K562 (cell line): ENCODE results near the gene CACNA1C. TPM values are rescaled to one million over a fixed set of nuclear protein-coding genes. Genes with fewer than 3 reads are reported as not detected.

Experiments
- ATAC-seq: fragments of 200-7000 bp; cut with Tn5 transposase; 3 replicates; pipeline ENCODE4 v1.9.1; 2020; ENCODE audit warnings: moderate library complexity
- BruUV-seq: library from RNA; stranded (reverse); fragments of 400-500 nt; replicated peaks from 2 replicates; lab custom pipeline; 2021; lab: Mats Ljungman, UMichigan
- CTCF ChIA-PET: fragments of 300-600 bp; formaldehyde crosslinking; extraction: SDS; loops from one replicate; lab custom pipeline; 2021; ENCODE audit warnings: low intra/inter-chr PET ratio; lab: Yijun Ruan, JAX
- POLR2A ChIA-PET: fragments of 300-600, 350-650 bp; sonication (Branson Sonifier 250); formaldehyde crosslinking; extraction: SDS; loops from one replicate; lab custom pipeline; 2021; ENCODE audit warnings: antibody characterized with exemption, inconsistent platforms; lab: Yijun Ruan, JAX
- DNase-seq, 4 experiments: peaks; one replicate each; pipeline versions ENCODE4 v3.0.0 to v3.0.0-alpha.2; 2011 to 2018; ENCODE audit warnings: low spot score in 3 of 4, mixed read lengths in 3 of 4; ENCODE audit errors: extremely low read depth in 1 of 4
- FAIRE-seq: peaks from 2 replicates; lab custom pipeline; 2011; peaks lifted over from hg19 to GRCh38; lab: Jason Lieb, UNC
- H2AFZ ChIP-seq: 2 replicates; pipeline ENCODE4 v1.6.0; 2011; ENCODE audit warnings: low read depth, low read length, control low read depth, inconsistent platforms
- H3K27ac ChIP-seq: fragments of 200-600 bp; 3 replicates; pipeline ENCODE4 v1.8.0; 2011; ENCODE audit warnings: low read depth, mild to moderate bottlenecking, control low read depth, inconsistent platforms, low read length, moderate library complexity, mixed read lengths; ENCODE audit errors: extremely low read depth
- H3K27me3 ChIP-seq, 2 experiments: fragments of 300-600 bp in 1 of 2; 2 replicates in 1 of 2; 3 replicates in 1 of 2; pipeline versions ENCODE4 v1.6.0 to v1.8.0; 2011; ENCODE audit warnings: inconsistent platforms in 2 of 2, low read length in 2 of 2, mild to moderate bottlenecking in 1 of 2, mixed read lengths in 1 of 2, moderate library complexity in 1 of 2; ENCODE audit not compliant: control insufficient read depth in 2 of 2, insufficient read depth in 2 of 2
- H3K36me3 ChIP-seq: fragments of 300-600 bp; 3 replicates; pipeline ENCODE4 v1.8.0; 2011; ENCODE audit warnings: mild to moderate bottlenecking, low read length, inconsistent platforms; ENCODE audit not compliant: control insufficient read depth, insufficient read depth
- H3K4me1 ChIP-seq, 2 experiments: fragments of 200-600 bp in 1 of 2; replicated peaks in 1 of 2; 2 replicates in 1 of 2; 3 replicates in 1 of 2; pipeline versions ENCODE4 v1.5.1 to v1.8.0; 2011; ENCODE audit warnings: inconsistent platforms in 2 of 2, low read length in 2 of 2, mild to moderate bottlenecking in 1 of 2, mixed read lengths in 1 of 2, moderate library complexity in 1 of 2; ENCODE audit not compliant: control insufficient read depth in 2 of 2, insufficient read depth in 2 of 2
- H3K4me2 ChIP-seq: 2 replicates; pipeline ENCODE4 v1.6.1; 2011; ENCODE audit warnings: low read length, control low read depth, inconsistent platforms, mixed read lengths; ENCODE audit not compliant: insufficient read depth
- H3K4me3 ChIP-seq: fragments of 200-600 bp; sonication (generic), shearing (Covaris generic); 2 replicates; pipeline ENCODE4 v1.5.1; 2016; ENCODE audit warnings: control low read depth, inconsistent platforms
- H3K79me2 ChIP-seq: fragments of 200-600 bp; 3 replicates; pipeline ENCODE4 v1.8.0; 2011; ENCODE audit warnings: low read length, inconsistent platforms; ENCODE audit not compliant: control insufficient read depth, insufficient read depth
- H3K9ac ChIP-seq, 2 experiments: 2 replicates each; pipeline versions ENCODE4 v1.6.0 to v1.6.1; 2011; ENCODE audit warnings: low read depth in 2 of 2, low read length in 2 of 2, control low read depth in 1 of 2, inconsistent platforms in 1 of 2, mild to moderate bottlenecking in 1 of 2, mixed read lengths in 1 of 2; ENCODE audit not compliant: insufficient read depth in 1 of 2
- H3K9me1 ChIP-seq: one replicate; pipeline ENCODE4 v1.6.0; 2011; ENCODE audit warnings: inconsistent platforms, mild to moderate bottlenecking, low read length, moderate library complexity; ENCODE audit not compliant: control insufficient read depth, insufficient read depth
- H3K9me3 ChIP-seq: replicated peaks from 2 replicates; pipeline ENCODE4 v1.5.1; 2011; ENCODE audit warnings: low read depth, low read length, inconsistent platforms; ENCODE audit not compliant: control insufficient read depth, insufficient read depth
- H4K20me1 ChIP-seq: replicated peaks from 2 replicates; pipeline ENCODE4 v1.6.1; 2011; ENCODE audit warnings: low read length, inconsistent platforms, mixed read lengths; ENCODE audit not compliant: control insufficient read depth, insufficient read depth
- IRF2 ChIP-seq: sonication (generic); formaldehyde crosslinking; IDR thresholded peaks from 2 replicates; pipeline ENCODE4 v1.8.1; 2022; ENCODE audit warnings: mild to moderate bottlenecking, missing genetic modification reagents
- KLF13 ChIP-seq: fragments of 450-650 bp; IDR thresholded peaks from 2 replicates; pipeline ENCODE4 v1.6.1; 2016; ENCODE audit warnings: missing genetic modification characterization, low read depth, mild to moderate bottlenecking, missing compliant biosample characterization, moderate library complexity, borderline replicate concordance
- MITF ChIP-seq: IDR thresholded peaks from 2 replicates; pipeline ENCODE4 v1.6.1; 2014; ENCODE audit warnings: antibody characterized with exemption
- MYC ChIP-seq, 2 experiments: fragments of 250-450 bp in 1 of 2; sonication (Bioruptor Pico) in 1 of 2; IDR thresholded peaks; 2 replicates each; pipeline versions ENCODE4 v1.5.1 to v1.6.1; 2012 to 2021; ENCODE audit warnings: low read depth in 2 of 2, borderline replicate concordance in 1 of 2, improper control_type of control experiment in 1 of 2, low read length in 1 of 2, mild to moderate bottlenecking in 1 of 2, moderate library complexity in 1 of 2
- ZKSCAN3 ChIP-seq: fragments of 250-450 bp; sonication (Bioruptor Pico); IDR thresholded peaks from 2 replicates; pipeline ENCODE4 v1.4.0; 2020
- ZNF518B ChIP-seq: fragments of 250-450 bp; sonication (Bioruptor Pico); IDR thresholded peaks from 2 replicates; pipeline ENCODE4 v1.5.0; 2021; ENCODE audit warnings: mild to moderate bottlenecking, moderate library complexity
- WGBS: fragments of 100-300 bp; shearing (Covaris generic); methylation state at CpG from one replicate; pipeline ENCODE4 v1.1.6; 2016; ENCODE audit warnings: low coverage, mixed read lengths; ENCODE audit not compliant: insufficient coverage; ENCODE audit errors: missing lambda C conversion rate; 5-methylcytosine and 5-hydroxymethylcytosine counted together
- in situ Hi-C: fragments of 300-500 bp; cut with MboI; formaldehyde crosslinking; loops from 4 replicates; pipeline ENCODE4 v1.15.0; 2018; ENCODE audit warnings: inconsistent platforms, mixed read lengths
- intact Hi-C: fragments of 100-400 bp; cut with micrococcal nuclease; formaldehyde crosslinking; loops from 2 replicates; pipeline ENCODE4 v1.14.2; 2022
- polyA plus RNA-seq, 8 experiments: library from polyadenylated mRNA; depleted of rRNA in 4 of 8; stranded (reverse) in 5 of 8; unstranded in 3 of 8; fragments of >200 nt; fragmentation: Nextera tagmentation in 2 of 8; fragmentation: Illumina TruSeq in 1 of 8; extraction: Ambion mirVana in 2 of 8; extraction: Trizol in 1 of 8; gene quantifications; 2 replicates each; pipeline versions ENCODE4 v1.2.1 to v1.2.3, GENCODE V29; 2011 to 2014; ENCODE audit warnings: inconsistent platforms in 1 of 8, missing spikeins in 1 of 8
- total RNA-seq, 7 experiments: library from RNA; depleted of rRNA in 6 of 7; stranded (reverse); fragments of >200 nt in 6 of 7; fragmentation: Illumina TruSeq in 2 of 7; extraction: Trizol in 2 of 7; gene quantifications; 2 replicates each; pipeline versions ENCODE4 v1.2.1 to v1.2.3, GENCODE V29; 2011 to 2021; ENCODE audit warnings: low replicate concordance in 1 of 7

The CACNA1C gene
- total and polyA plus RNA-seq, 9 of the 15 experiments (the other 6 are each of a cell fraction or from before 2014, with no cell fraction given), result not detected

DNA sequence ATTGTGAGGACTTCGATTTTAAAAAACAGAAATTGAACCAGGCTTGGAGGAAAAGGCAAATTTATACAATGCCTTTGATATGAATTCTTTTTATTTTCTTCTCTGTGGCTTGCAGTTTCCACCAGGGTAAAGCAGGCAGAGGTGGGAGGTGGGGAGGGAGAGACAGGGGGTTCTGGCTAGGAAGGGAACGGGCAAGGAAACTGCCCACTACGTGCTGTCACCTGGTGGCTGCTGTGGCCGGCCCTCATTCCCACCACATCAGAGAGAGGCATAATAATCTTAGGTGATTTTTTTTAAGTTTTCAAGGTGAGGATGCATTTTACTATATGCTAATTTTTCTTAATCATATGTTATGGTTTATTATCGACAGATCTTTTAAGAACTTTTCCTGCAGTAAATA is 145.8 kb downstream of the CACNA1C start (continued):
- TF ChIP-seq ZNF518B (CRISPR knock-in tag) (no peak), MITF (no peak), IRF2 (CRISPR knock-in tag) (no peak), KLF13 (tag) (no peak)
- TF ChIP-seq, all 486 proteins: peak for 0

- 0% methylated on average over 3 of the region's 7 CpGs for WGBS
- POLR2A ChIA-PET, result no interaction called here
- intact Hi-C loops, result no loop called here
- Histone ChIP-seq H3K4me2 (no peak overlapping the region), H3K9me1 (no peaks in the 10 kb centered on the region), H2AFZ (no peak overlapping the region), H3K9me3 (no peaks in the 10 kb centered on the region), H3K27me3 (peaks cover 0 to 10% of the 10 kb centered on the region in 2 experiments; a peak in 2 of 5 replicates), H3K4me3 (no peak overlapping the region), H3K9ac (no peak overlapping the region), H3K4me1 (no peaks in the 10 kb centered on the region), H4K20me1 (no peaks in the 10 kb centered on the region), H3K27ac (no peak overlapping the region), H3K79me2 (no peaks in the 10 kb centered on the region), H3K36me3 (no peaks in the 10 kb centered on the region)
- no peak for TF ChIP-seq ZKSCAN3 (CRISPR knock-in tag)
- TF ChIP-seq MYC (IDR thresholded peaks at IDR 0.05; ENCODE audit: low read depth, low read length), result no peak
- TF ChIP-seq MYC (CRISPR knock-in tag; IDR thresholded peaks at IDR 0.05; ENCODE audit: borderline replicate concordance, low read depth), result no peak
- in situ Hi-C loops, result no loop called here
- CTCF ChIA-PET, result no interaction called here
- no TSS peak for BruUV-seq
- no peak for FAIRE-seq
- no peak for DNase-seq
- no peak for ATAC-seq
Measured at GRCh38 chr12:2205996-2206395, 153.2 kb downstream of the CACNA1C start.
